Psoas muscle (tissue), 8 donors: ENCODE results near the gene DNAJB8. TPM values are rescaled to one million over a fixed set of nuclear protein-coding genes. Genes with fewer than 3 reads are reported as not detected.

ENCODE experiments used
- ATAC-seq, 4 donors: fragments of 200-7000 bp; cut with Tn5 transposase; one replicate each; pipeline ENCODE4 v1.9.1; 2020; ENCODE audit warnings: moderate library complexity in 3 of 4, mild to moderate bottlenecking in 2 of 4
- DNase-seq, 2 donors: peaks; one replicate each; pipeline ENCODE4 v3.0.0-alpha.2; 2020
- H3K27ac ChIP-seq: fragments of 200-600 bp; one replicate; pipeline ENCODE4 v1.8.0; 2022
- H3K27me3 ChIP-seq, 3 donors: fragments of 200-600 bp in 1 of 3; one replicate each; pipeline versions ENCODE4 v1.6.1 to v1.8.0; 2013 to 2022; ENCODE audit warnings: low read length in 2 of 3, mild to moderate bottlenecking in 2 of 3, moderate library complexity in 1 of 3; ENCODE audit not compliant: insufficient read depth in 3 of 3
- H3K36me3 ChIP-seq, 2 donors: fragments of 200-600 bp in 1 of 2; one replicate each; pipeline versions ENCODE4 v1.6.1 to v1.8.0; 2013 to 2022; ENCODE audit warnings: low read depth in 1 of 2, mild to moderate bottlenecking in 1 of 2, moderate library complexity in 1 of 2; ENCODE audit not compliant: insufficient read depth in 1 of 2
- H3K4me1 ChIP-seq: fragments of 200-600 bp; one replicate; pipeline ENCODE4 v1.8.0; 2022
- H3K4me3 ChIP-seq: fragments of 200-600 bp; one replicate; pipeline ENCODE4 v1.8.0; 2022; ENCODE audit warnings: mild to moderate bottlenecking
- H3K9me3 ChIP-seq: fragments of 200-600 bp; one replicate; pipeline ENCODE4 v1.8.0; 2022
- CTCF ChIP-seq: fragments of 200-600 bp; IDR thresholded peaks from one replicate; pipeline ENCODE4 v1.8.0; 2022; ENCODE audit warnings: antibody characterized with exemption
- WGBS, 3 donors: extraction: QIAGEN DNeasy Blood & Tissue Kit; methylation state at CpG; one replicate each; pipeline versions ENCODE4 v1.1.6 to v1.1.7; 2013; 5-methylcytosine and 5-hydroxymethylcytosine counted together
- intact Hi-C, 2 donors: fragments of 100-400 bp; cut with DNase I; formaldehyde crosslinking; loops; one replicate each; pipeline versions ENCODE4 v1.11.0 to v1.14.2; 2022
- polyA plus RNA-seq, 3 donors: library from polyadenylated mRNA; stranded (reverse); fragments of 200-250 nt; gene quantifications; one replicate each; pipeline ENCODE4 v1.2.3, GENCODE V29; 2013
- total RNA-seq, 4 donors: library from RNA; stranded (reverse); fragmentation: NEBNext Ultra II Directional in 2 of 4; extraction: Animal tissue kit (Norgen Biotek cat#: 25700) in 2 of 4; gene quantifications; one replicate each; pipeline versions ENCODE4 v1.2.1 to v1.2.4, GENCODE V29; 2021 to 2023
- donor health status: healthy with polysubstance abuse.
- donor health status: DM: no; HTN: no; CAD: no; lungs with moderate emphysema.
- donor health status: Bipolar disorder and iron deficiency.
- donor health status: healthy.
- donor health status: DM: yes; HTN: yes; CAD: no.
- donor health status: DM: no; HTN: no; CAD: no.
- donor health status: DM: no; HTN: no; CAD: no.
- donor health status: DM: yes; HTN: yes; CAD: no.

The DNAJB8 gene
- total and polyA plus RNA-seq, 7 donors, result not detected

- ATAC-seq (no peak), DNase-seq (no peak)
- Histone ChIP-seq H3K27ac (no peak overlapping the region), H3K4me3 (no peak overlapping the region), H3K36me3 (no peaks in the 10 kb centered on the region), H3K9me3 (no peaks in the 10 kb centered on the region), H3K27me3 (peaks cover 0 to 25% (median 2%) of the 10 kb centered on the region in 3 donors), H3K4me1 (no peaks in the 10 kb centered on the region)
- intact Hi-C loops, result no loop called here
- 81 to 86% (median 86%) methylated on average over 12 of the region's 12 CpGs for WGBS, 3 donors
- TF ChIP-seq CTCF, result no peak
Observed at GRCh38 chr3:128503164-128503651, 36.5 kb upstream of the DNAJB8 start.

GRCh38 chr3:128502712-128503111 lies 36.0 kb upstream of the DNAJB8 start:
- Histone ChIP-seq H3K9me3 (no peaks in the 10 kb centered on the region), H3K36me3 (no peaks in the 10 kb centered on the region), H3K4me3 (no peak overlapping the region), H3K27me3 (peaks cover 0 to 28% (median 4%) of the 10 kb centered on the region in 3 donors), H3K4me1 (no peaks in the 10 kb centered on the region), H3K27ac (no peak overlapping the region)
- 89 to 90% (median 89%) methylated on average over 5 of the region's 5 CpGs for WGBS, 3 donors
- intact Hi-C loops, result no loop called here
- no peak for ATAC-seq
- no peak for DNase-seq
- TF ChIP-seq CTCF, result no peak

GRCh38 chr3:128501431-128501830 lies 34.7 kb upstream of the DNAJB8 start:
- H3K36me3 ChIP-seq, result no peaks in the 10 kb centered on the region
- peaks cover 10% of the 10 kb centered on the region for H3K4me1 ChIP-seq
- H3K27me3 ChIP-seq, result peaks cover 0 to 40% (median 13%) of the 10 kb centered on the region in 3 donors
- DNase-seq (no peak), ATAC-seq (no peak)
- no peak overlapping the region for H3K27ac ChIP-seq
- intact Hi-C loops, result no loop called here
- H3K4me3 ChIP-seq, result no peak overlapping the region
- no peaks in the 10 kb centered on the region for H3K9me3 ChIP-seq
- no peak for TF ChIP-seq CTCF
- 68 to 75% (median 68%) methylated on average over 3 of the region's 3 CpGs for WGBS, 3 donors

- Histone ChIP-seq H3K27me3 (peaks cover 0 to 48% (median 18%) of the 10 kb centered on the region in 3 donors), H3K4me1 (peaks cover 11% of the 10 kb centered on the region), H3K27ac (no peak overlapping the region), H3K9me3 (no peaks in the 10 kb centered on the region), H3K4me3 (no peak overlapping the region), H3K36me3 (no peaks in the 10 kb centered on the region)
- ATAC-seq (no peak), DNase-seq (no peak)
- TF ChIP-seq CTCF, result no peak
- WGBS, 3 donors, result 91 to 96% (median 93%) methylated on average over 4 of the region's 4 CpGs
- intact Hi-C loops, result no loop called here
Observed at GRCh38 chr3:128500556-128500955, 33.9 kb upstream of the DNAJB8 start.

GRCh38 chr3:128499724-128500275 lies 33.1 kb upstream of the DNAJB8 start:
- WGBS, 3 donors, result 86 to 95% (median 88%) methylated on average over 4 of the region's 4 CpGs
- peaks cover 0 to 56% (median 19%) of the 10 kb centered on the region in 3 donors for H3K27me3 ChIP-seq
- H3K4me1 ChIP-seq, result peaks cover 11% of the 10 kb centered on the region
- no peaks in the 10 kb centered on the region for H3K9me3 ChIP-seq
- H3K36me3 ChIP-seq, result no peaks in the 10 kb centered on the region
- no peak for DNase-seq
- TF ChIP-seq CTCF, result no peak
- no peak overlapping the region for H3K4me3 ChIP-seq
- no peak for ATAC-seq
- intact Hi-C loops, result loop anchor here (2.0 to 5.0 kb wide), 7 partner anchors 72 to 407 kb away; no protein-coding TSS in a partner anchor
- no peak overlapping the region for H3K27ac ChIP-seq
